IPS-18c (cell line): ENCODE measurements around the gene ECSIT.

Source experiments
- H3K4me3 ChIP-seq: 2 replicates; pipeline ENCODE4 v1.7.0; 2013; ENCODE audit warnings: low read depth, mild to moderate bottlenecking, low read length, moderate library complexity; ENCODE audit not compliant: insufficient read depth
- H3K9me3 ChIP-seq: one replicate; pipeline ENCODE4 v1.6.1; 2013; ENCODE audit warnings: mild to moderate bottlenecking, low read length, moderate library complexity; ENCODE audit not compliant: control insufficient read depth, insufficient read depth

ECSIT gene

DNA sequence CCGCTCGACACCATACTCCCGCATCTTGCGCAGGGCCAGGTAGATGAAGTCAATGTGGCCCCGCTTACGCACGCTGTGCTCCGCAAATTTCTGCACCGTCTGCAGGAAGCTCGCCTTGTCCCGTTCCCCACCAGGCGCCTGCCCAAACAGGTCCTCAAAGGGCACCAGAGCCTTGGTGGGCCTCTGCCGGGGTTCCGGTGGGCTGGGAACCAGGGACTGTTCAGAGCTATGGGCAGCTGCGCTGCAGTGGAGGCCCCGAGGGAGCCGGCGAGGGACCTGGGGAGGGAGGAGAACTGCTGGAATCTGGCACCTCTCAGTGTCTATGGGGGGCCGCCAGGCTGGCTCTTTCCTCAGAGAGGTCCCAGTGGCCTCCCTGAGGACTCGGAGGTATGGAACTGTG, 15.0 kb downstream of the ECSIT start:
- Histone ChIP-seq H3K9me3 (no peaks in the 10 kb centered on the region), H3K4me3 (no peak overlapping the region)

DNA sequence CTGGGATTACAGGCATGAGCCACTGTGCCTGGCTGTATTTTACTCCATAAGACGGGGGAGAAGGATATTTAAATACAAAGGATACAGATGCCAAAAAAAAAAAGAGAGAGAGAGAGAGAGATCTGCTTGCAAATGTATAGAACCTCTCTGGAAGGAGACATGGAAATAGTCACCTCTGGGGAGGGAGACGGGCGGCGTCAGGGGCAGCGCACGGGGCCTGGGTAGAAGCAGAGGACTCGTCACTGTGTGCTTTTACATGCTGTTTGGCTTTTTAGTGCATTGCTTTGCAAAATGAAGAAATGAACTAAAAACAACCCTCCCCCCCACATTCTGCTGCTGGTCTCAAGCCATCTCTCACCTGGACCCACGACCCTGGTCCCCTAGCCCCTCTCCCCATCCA, 18.5 kb downstream of the ECSIT start:
- Histone ChIP-seq H3K9me3 (no peaks in the 10 kb centered on the region), H3K4me3 (no peak overlapping the region)

DNA sequence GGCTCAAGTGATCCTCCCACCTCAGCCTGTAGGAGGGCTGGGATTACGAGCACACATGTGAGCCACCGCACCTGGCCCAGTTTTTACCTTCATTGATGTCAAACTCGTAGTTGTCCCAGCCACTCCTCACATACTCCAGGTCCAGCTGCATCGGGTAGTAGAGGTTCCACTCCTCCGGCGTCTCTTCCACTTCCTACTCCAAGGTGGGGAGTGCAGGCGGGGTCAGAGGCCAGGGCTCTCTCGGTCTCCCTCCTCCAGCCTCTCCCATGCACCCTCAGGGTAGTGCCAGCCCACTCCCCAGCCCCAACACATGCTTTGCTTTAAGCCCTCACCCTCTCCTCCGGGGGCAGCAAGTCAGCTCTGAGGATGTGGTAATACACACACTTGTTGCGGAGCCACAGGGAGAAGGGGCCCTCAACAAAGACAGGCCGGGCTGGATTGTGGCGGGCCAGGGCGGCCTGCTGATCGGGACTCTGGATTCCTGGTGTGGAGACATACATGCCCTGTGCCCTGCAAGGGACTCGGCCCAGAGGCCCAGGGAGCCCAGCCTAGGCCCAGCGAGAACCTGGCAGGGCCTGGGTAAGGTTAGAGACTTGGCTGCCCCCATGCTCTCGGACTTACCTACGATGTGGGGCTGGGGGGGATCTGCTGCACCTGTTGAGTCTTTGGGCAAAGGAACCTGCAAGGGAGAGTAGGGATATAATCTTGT, 21.4 kb downstream of the ECSIT start:
- H3K9me3 ChIP-seq, result no peaks in the 10 kb centered on the region
- H3K4me3 ChIP-seq, result no peak overlapping the region

DNA sequence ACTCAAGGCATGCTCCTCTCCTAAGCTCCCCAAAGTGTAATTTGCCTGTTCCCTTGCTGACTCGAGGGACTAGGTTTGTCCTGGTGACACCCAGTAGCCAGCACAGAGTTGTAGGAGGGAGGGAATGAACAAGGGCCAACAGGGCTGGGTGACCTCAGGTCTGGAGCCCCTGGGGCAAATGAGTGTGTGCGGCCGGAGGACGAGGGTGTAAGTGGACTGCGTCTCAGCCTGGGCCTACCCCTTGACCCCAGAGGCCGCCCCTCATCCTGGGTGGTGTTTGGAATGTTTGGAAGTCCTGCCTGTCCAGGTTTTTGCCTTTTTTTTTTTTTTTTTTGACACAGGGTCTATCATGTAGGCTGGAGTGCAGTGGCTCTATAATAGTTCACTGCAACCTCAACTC, 22.0 kb downstream of the ECSIT start:
- Histone ChIP-seq H3K4me3 (no peak overlapping the region), H3K9me3 (no peaks in the 10 kb centered on the region)

- H3K4me3 ChIP-seq, result peak overlapping the region; percentile 95
Observed at GRCh38 chr19:11506101-11506555, 22.8 kb downstream of the ECSIT start.

DNA sequence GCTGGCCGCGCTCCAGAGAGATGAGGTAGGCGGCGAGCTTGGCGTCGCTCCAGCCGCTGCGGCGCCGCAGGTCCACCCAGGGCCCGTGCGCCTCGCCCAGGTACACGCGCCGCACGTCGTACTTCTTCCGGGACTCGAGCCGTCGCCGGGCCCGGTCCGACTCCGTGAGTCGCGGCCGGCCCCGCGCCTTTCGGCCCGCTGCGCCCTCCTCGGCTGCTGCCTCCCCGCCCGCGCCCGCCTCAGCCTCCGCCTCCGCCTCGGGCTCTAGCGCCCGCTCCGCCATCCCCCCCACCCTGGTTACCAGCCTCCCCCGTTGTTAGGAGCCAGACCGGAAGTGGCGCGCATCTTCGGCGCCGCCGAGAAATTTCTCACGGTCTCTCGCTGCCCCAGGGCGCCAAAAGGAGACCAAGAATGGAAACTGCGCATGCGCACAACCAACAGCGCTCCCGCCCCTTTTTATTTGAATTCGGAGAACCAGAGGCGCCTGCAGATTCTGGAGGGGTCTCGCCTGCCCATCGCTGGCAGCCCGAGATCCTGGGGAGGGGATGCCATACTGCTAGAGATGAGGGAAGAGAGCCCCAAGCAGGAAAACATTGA, 23.3 kb downstream of the ECSIT start, which contains the start of gene ZNF653:
Gene ZNF653, minus strand, starts transcription at position 336 of the 597 bp plus-strand sequence. Its CDS starts 53 bp downstream, at position 283.
- Histone ChIP-seq H3K9me3 (no peaks in the 10 kb centered on the region), H3K4me3 (peak within 1 kb of the TSS; percentile 95)

More at GRCh38 chr19:11506101-11506555, 22.8 kb downstream of the ECSIT start:
- H3K9me3 ChIP-seq, result no peaks in the 10 kb centered on the region

- peak overlapping the region; percentile 95 for H3K4me3 ChIP-seq
- no peaks in the 10 kb centered on the region for H3K9me3 ChIP-seq
Observed at GRCh38 chr19:11505032-11505503, 23.9 kb downstream of the ECSIT start.

GRCh38 chr19:11504502-11505031, 24.4 kb downstream of the ECSIT start:
- H3K4me3 ChIP-seq, result peak overlapping the region; percentile 58
- no peaks in the 10 kb centered on the region for H3K9me3 ChIP-seq

DNA sequence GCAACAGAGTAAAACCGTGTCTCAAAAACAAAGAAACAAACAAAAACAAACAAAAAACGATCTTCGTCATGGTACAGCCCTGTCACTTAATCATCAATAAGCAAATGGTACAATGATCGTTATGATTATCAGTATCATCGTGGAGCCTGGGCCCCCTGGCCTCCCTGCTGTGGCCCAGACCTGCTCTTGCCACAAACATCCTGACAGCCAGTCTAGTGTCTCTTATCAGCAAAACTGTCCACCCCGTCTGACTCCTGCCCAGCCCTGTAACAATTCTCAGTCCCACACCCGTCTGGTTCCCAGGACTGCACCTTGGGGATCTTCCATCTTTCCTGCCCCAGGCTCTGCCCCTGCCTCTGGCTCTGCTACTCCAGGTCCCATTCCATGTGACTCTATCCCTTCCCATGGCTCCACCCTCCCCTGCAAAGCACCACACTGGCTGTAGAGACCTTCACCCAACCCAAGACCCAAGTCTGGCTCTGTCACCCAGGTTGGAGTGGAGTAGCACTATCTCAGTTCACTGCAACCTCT, 29.0 kb downstream of the ECSIT start:
- Histone ChIP-seq H3K4me3 (no peak overlapping the region), H3K9me3 (no peaks in the 10 kb centered on the region)

GRCh38 chr19:11499220-11499726, 29.7 kb downstream of the ECSIT start:
- Histone ChIP-seq H3K4me3 (no peak overlapping the region), H3K9me3 (no peaks in the 10 kb centered on the region)

- H3K4me3 ChIP-seq, result no peak overlapping the region
- H3K9me3 ChIP-seq, result no peaks in the 10 kb centered on the region
Observed at GRCh38 chr19:11496391-11497163, 32.4 kb downstream of the ECSIT start.

GRCh38 chr19:11495885-11496284, 33.0 kb downstream of the ECSIT start:
- H3K4me3 ChIP-seq, result no peak overlapping the region
- no peaks in the 10 kb centered on the region for H3K9me3 ChIP-seq

- Histone ChIP-seq H3K9me3 (no peaks in the 10 kb centered on the region), H3K4me3 (no peak overlapping the region)
Observed at GRCh38 chr19:11495481-11495880, 33.5 kb downstream of the ECSIT start.

DNA sequence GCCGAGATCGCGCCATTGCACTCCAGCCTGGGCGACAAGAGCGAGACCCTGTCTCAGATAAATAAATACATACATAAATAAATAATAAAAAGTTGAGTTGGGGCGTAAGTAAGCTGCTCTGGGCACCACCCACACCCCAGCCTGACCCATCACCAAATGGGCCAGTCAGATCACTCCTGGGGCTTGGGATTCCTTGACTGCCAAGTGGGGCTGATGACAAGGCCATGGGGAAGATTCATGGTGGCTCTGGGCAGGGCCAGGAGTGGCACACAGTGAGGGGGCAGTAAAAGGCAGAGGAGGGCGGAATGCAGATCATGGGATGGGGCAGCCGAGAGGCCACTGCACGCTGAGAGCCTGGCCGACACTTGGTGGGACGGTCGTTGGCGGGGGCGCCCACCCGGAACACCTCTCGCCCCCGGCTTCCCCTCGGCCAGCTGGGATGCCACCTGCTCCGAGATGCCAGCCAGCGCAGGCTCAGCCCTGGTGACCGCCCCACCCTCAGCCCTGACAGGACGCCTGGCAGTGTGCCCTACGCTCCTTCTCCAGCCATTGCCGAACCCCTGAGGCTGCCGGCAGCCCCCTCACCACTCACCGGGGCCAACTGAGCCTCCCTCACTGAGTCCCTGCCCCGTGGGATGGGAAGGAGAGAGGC, 34.2 kb downstream of the ECSIT start:
- Histone ChIP-seq H3K4me3 (no peak overlapping the region), H3K9me3 (no peaks in the 10 kb centered on the region)

GRCh38 chr19:11489378-11489777, 39.6 kb downstream of the ECSIT start:
- Histone ChIP-seq H3K4me3 (no peak overlapping the region), H3K9me3 (no peaks in the 10 kb centered on the region)

DNA sequence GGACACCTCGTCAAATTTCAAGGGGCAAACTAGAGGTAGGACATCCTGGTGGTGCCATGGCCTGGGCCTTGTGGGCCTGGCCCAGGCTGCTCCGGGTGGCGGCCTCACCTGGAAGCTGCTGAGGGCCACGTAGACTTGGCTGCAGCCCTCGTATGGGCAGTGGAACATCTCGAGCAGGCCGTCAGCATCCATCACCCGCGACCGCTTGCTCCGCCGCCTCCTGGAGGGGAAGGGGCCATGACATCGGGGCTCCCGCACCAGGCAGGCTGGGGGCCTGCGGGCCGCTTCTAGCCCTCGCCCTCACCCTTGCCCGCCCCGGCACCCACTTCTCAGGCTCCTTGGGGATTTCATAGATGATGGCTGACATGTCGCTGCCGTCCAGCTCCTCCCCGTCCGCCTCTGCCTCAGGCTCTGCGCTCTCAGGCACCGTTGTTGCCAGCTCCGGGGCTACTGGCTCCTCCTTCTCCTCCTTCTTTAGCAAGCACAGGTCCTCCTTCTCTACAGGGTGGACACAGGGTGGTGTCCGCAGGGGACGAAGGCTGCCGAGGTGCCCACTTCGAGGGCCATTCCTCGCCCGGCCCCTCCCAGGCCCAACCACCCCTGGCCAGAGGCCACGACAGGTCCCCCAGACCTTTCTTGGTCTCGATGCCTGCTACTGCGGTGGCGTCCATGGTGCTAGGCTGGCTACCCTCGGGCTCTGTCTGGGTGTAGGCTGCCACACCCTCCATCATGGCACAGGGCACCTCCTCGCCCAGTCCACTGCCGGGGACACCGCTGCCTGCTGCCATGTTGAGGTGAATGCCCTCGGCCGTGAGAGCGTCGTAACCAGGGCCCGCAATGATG, 42.1 kb downstream of the ECSIT start:
- Histone ChIP-seq H3K4me3 (no peak overlapping the region), H3K9me3 (peaks cover 2% of the 10 kb centered on the region)
